ENCODE data around the gene PHF21A. TPM values are rescaled to one million over a fixed set of nuclear protein-coding genes. Genes with fewer than 3 reads are reported as not detected.

Gene PHF21A
- total RNA-seq, 1 donor from 2014 or later = 33.7 TPM

DNA sequence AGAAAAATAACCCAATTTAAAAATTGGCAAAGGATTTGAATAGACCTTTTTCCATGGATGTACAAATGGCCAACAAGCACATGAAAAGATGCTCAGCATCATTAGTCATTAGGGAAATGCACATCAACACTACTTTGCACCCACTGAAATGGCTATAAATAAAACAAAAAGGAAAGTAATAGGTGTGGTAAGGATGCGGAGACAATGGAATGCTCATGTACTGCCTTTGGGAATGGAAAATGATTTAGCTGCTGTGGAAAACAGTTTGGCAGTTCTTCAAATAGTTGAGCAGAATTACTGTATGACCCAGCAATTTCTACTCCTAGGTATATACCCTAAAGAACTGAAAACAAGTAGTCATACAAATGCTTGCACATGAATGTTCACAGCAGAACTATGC lies 161.4 kb downstream of the PHF21A start:
- Mint-ChIP-seq H3K9me3 (no peaks in the 10 kb centered on the region), H3K36me3 (ENCODE audit: low read depth) (peaks cover 40% of the 10 kb centered on the region), H3K27ac (no peak overlapping the region), H3K4me1 (peaks cover 2% of the 10 kb centered on the region), H3K4me3 (no peak overlapping the region), H3K27me3 (no peaks in the 10 kb centered on the region)
- intact Hi-C loops (cut with micrococcal nuclease) = no loop called here
- no peak for DNase-seq

DNA sequence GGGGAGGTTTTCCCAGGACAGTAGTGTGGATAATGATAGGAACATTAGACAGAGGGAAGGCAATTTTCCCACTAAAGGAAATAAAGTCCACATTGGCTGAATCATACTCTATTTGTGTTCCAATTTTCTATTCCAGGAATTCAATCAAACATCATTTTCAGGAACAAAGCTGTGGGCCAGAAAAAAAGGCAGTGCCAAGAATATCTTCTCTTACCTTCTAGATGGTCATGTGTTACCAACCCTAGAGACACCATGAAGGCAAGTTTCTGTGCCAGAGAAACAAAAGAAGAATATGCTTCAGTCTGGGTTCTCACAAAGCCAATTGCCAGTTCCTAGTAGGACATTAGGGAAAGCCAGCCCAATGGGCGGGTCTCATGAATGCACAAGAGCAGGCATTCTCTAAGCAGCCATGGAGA lies 171.3 kb downstream of the PHF21A start:
- Mint-ChIP-seq H3K27me3 (no peaks in the 10 kb centered on the region), H3K9me3 (no peaks in the 10 kb centered on the region), H3K27ac (no peak overlapping the region), H3K4me1 (no peaks in the 10 kb centered on the region), H3K36me3 (ENCODE audit: low read depth) (peaks cover 38% of the 10 kb centered on the region), H3K4me3 (no peak overlapping the region)
- DNase-seq = no peak
- intact Hi-C loops (cut with micrococcal nuclease) = no loop called here

DNA sequence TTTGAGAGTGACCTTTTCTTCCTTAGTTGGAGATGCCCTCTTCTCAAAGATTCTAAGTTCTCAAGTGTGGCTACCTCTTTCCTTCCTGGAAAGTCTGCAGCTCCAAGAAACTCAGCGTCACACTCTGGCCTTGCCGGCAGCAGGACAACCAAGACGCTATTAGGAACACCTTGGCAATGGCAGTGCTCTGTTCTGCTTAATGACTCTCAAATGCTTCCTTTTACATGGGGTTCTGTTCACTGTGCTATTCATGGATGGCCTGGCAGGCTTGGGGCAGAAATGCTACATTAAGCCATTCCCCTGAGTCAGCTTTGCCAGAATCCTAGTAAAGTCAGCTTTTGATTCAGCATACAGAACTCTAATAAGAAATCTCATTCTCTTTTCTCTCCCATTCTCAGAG lies 172.9 kb downstream of the PHF21A start:
- Mint-ChIP-seq H3K36me3 (ENCODE audit: low read depth) (peaks cover 43% of the 10 kb centered on the region), H3K4me1 (no peaks in the 10 kb centered on the region), H3K27ac (no peak overlapping the region), H3K9me3 (no peaks in the 10 kb centered on the region), H3K27me3 (no peaks in the 10 kb centered on the region), H3K4me3 (no peak overlapping the region)
- DNase-seq = no peak
- intact Hi-C loops (cut with micrococcal nuclease) = no loop called here

DNA sequence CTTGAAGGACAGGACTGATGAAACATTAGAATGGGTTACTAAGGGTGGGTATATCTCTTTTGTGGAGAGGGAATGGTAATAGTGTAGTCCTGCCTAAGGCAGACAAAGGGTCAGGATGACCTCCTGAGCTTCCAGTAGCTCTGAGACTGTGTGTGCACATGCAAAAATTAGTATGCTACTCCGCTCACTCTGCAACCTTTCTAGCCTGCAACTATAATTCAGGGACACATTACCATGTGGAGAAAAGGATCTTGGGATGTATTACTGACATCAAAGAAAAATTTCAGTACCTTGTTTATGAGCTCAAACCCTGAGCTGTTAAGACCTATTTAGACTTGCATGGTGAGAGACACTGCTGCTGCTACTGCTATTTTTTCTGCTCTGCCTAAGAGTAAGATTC lies 173.4 kb downstream of the PHF21A start:
- Mint-ChIP-seq H3K27me3 (no peaks in the 10 kb centered on the region), H3K9me3 (no peaks in the 10 kb centered on the region), H3K27ac (no peak overlapping the region), H3K4me3 (no peak overlapping the region), H3K4me1 (no peaks in the 10 kb centered on the region), H3K36me3 (ENCODE audit: low read depth) (peaks cover 41% of the 10 kb centered on the region)
- DNase-seq = no peak
- intact Hi-C loops (cut with micrococcal nuclease) = no loop called here

DNA sequence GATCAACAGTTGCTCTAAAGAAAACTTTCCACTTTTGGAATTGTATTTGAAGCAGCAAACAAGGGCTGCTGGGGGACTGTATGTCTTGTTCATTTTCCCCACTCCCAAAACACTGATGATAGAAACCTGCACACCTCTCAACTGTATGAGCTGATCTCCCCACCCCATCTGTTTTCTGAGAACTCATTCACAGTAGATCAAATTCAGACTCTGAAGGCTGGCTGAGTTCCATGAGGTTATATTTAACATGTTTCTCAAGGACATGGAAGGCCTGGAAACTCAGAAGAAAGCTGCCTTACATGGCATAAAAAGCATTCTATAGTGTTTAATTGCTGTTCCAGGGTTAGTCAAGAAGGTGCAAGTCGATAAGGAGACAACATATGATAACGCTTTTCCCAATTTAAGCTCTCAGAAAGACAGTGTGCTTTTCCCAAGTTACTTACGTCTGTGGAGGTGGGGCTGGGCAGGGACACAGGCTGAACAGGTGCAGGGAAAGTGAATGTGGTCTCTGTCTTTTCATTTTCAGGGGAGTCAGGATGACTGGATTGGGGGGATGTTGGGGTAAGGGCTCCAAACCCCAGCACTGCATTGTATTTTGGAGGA lies 175.8 kb downstream of the PHF21A start:
- intact Hi-C loops (cut with micrococcal nuclease) = no loop called here
- no peak overlapping the region for H3K4me3 Mint-ChIP-seq
- no peaks in the 10 kb centered on the region for H3K9me3 Mint-ChIP-seq
- no peak for DNase-seq
- no peaks in the 10 kb centered on the region for H3K27me3 Mint-ChIP-seq
- no peak overlapping the region for H3K27ac Mint-ChIP-seq
- H3K4me1 Mint-ChIP-seq = no peaks in the 10 kb centered on the region
- peaks cover 36% of the 10 kb centered on the region for H3K36me3 Mint-ChIP-seq (ENCODE audit: low read depth)

DNA sequence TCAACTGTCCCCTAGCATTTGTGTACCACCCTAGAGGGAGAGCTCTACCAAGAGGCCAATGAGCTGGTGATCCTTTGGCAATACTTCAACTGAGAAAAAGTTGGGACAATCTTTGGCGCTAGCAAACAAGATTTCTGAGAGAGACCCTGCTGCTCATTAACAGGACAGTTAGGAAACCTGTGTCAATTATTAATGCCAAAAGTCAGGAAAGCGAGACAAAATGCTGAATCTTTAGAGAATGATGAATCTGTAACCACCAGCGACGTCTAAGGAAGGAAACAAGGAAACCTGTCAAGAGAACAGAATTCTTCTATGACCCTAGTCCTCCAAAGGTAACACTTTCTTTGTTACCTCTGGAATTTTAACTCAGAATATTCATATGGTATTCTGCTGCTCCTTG lies 178.9 kb downstream of the PHF21A start:
- no peak overlapping the region for H3K27ac Mint-ChIP-seq
- DNase-seq = no peak
- no peaks in the 10 kb centered on the region for H3K27me3 Mint-ChIP-seq
- H3K9me3 Mint-ChIP-seq = no peaks in the 10 kb centered on the region
- intact Hi-C loops (cut with micrococcal nuclease) = no loop called here
- H3K36me3 Mint-ChIP-seq (ENCODE audit: low read depth) = peaks cover 16% of the 10 kb centered on the region
- H3K4me3 Mint-ChIP-seq = no peak overlapping the region
- H3K4me1 Mint-ChIP-seq = no peaks in the 10 kb centered on the region

DNA sequence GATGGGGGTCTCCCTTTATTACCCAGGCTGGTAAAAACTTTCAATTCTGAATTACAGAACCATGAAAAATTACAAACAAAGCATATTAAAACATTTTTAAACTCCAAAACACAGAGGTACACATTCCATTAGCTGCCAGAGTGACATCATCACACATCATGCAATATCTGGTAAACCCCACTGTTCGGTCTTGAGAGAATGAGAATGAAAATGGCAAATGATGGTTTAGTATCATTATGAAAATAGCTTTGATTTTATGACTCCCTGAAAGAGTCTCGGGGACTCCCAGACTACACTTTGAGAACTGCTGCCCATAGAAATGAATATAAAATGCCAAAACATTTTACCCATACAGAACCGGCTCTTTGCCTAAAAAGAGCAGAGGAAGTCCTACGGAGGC lies 180.0 kb downstream of the PHF21A start:
- no peak for DNase-seq
- Mint-ChIP-seq H3K9me3 (no peaks in the 10 kb centered on the region), H3K27ac (no peak overlapping the region), H3K36me3 (ENCODE audit: low read depth) (peaks cover 20% of the 10 kb centered on the region), H3K27me3 (no peaks in the 10 kb centered on the region), H3K4me3 (no peak overlapping the region), H3K4me1 (no peaks in the 10 kb centered on the region)
- intact Hi-C loops (cut with micrococcal nuclease) = no loop called here

DNA sequence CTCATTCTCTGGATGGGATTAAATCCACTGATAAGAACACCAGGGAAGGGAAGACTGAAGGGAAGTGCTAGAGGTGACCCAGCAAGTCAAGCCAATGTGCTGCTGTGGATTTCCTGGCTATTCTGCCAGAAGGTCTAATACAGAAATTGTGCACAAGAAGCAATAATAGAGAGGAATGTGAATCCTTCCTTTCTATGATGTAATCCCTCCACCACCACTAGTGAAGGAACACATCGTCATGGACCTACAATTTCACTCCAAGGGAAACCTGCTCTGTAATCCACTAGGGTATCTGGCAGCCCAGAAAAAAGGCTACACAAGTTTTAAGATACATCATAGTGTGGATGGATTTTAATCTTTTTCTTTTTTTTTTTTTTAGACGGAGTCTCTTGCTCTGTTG lies 181.4 kb downstream of the PHF21A start:
- Mint-ChIP-seq H3K4me1 (no peaks in the 10 kb centered on the region), H3K9me3 (no peaks in the 10 kb centered on the region), H3K27ac (no peak overlapping the region), H3K4me3 (no peak overlapping the region), H3K27me3 (no peaks in the 10 kb centered on the region), H3K36me3 (ENCODE audit: low read depth) (peaks cover 12% of the 10 kb centered on the region)
- no peak for DNase-seq
- intact Hi-C loops (cut with micrococcal nuclease) = no loop called here

DNA sequence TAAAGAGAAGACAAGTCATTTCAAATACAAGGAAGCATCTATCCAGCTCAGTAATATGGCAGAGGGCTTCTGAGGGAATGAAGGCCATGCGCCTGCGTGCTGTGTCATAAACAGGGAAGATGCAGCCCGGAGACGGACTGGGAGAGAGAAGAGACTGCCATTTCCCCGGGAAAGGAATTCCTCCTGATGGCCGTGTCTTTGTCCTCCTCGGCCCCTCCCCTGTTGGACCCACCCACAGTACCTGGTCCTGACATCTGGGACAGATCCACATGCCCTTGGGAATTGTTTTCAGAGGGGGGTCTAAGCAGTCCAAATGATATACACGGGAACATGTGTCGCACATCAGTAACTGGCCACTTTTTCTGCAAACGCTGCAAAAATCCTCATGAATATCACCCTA lies 183.3 kb downstream of the PHF21A start:
- no peak for DNase-seq
- Mint-ChIP-seq H3K4me3 (no peak overlapping the region), H3K9me3 (no peaks in the 10 kb centered on the region), H3K27me3 (no peaks in the 10 kb centered on the region), H3K36me3 (ENCODE audit: low read depth) (peaks cover 13% of the 10 kb centered on the region), H3K27ac (no peak overlapping the region), H3K4me1 (no peaks in the 10 kb centered on the region)
- intact Hi-C loops (cut with micrococcal nuclease) = no loop called here

DNA sequence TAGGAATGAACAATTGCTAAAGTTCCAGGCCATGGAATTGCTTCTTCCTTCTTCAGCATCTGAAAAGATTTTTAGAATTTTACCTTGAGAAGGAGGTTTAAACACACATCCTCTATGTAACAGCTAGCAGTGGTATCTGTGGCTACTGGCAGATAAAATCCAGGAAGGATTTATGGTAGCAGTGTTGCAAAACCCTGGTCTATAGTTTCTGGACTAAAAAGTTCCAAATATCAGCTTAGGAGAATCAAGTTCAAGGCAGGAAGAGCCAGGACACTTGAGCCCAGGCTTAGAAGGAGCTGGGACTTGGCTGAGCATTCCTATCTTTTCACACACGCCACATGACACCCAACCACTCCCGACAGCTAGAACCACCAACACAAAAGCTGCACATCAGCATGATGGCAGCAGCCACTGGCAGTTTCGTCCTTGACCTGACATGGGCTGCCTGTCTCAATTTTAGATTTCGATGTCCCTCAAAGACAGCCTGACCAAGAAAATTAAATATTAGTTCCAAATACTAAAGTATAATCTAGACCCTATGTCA lies 184.7 kb downstream of the PHF21A start:
- intact Hi-C loops (cut with micrococcal nuclease) = no loop called here
- H3K9me3 Mint-ChIP-seq = no peaks in the 10 kb centered on the region
- no peaks in the 10 kb centered on the region for H3K27me3 Mint-ChIP-seq
- peaks cover under 1% of the 10 kb centered on the region for H3K4me1 Mint-ChIP-seq
- peaks cover 16% of the 10 kb centered on the region for H3K36me3 Mint-ChIP-seq (ENCODE audit: low read depth)
- no peak overlapping the region for H3K4me3 Mint-ChIP-seq
- no peak for DNase-seq
- no peak overlapping the region for H3K27ac Mint-ChIP-seq

DNA sequence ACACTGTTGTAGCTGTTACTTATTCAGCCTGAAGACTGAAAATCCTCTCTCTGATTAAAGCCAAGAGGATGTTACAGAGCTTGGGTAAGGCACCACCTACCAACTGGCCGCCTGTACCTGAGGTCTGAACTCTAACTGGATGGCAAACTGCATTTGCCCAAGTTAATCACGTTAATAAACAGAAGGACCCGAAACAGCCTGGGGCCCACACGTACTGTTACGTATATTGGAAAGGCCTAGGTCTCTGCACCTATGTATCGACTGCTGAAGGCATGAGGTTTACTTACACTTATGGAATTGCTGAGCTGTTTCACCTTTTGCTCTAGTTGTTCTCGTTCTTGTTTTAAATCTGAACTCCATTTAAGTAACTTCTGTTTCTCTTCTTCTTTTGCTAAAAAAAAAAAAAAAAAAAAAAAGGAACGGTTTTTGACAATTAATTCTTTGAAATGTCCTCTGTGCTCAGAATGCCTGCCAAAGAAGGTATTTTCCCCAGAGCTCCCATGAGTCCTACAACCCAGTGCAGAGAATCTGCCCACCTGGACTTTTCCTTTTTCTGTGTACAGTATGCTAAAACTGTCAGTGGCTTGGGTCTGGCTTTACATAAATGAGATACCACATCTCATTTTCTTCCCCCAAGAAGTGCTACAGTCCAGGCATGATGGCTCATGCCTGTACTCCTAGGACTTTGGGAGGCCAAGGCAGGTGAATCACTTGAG lies 185.7 kb downstream of the PHF21A start:
- no peaks in the 10 kb centered on the region for H3K9me3 Mint-ChIP-seq
- no peak for DNase-seq
- no peak overlapping the region for H3K27ac Mint-ChIP-seq
- H3K4me1 Mint-ChIP-seq = peaks cover 6% of the 10 kb centered on the region
- intact Hi-C loops (cut with micrococcal nuclease) = no loop called here
- H3K27me3 Mint-ChIP-seq = no peaks in the 10 kb centered on the region
- H3K4me3 Mint-ChIP-seq = no peak overlapping the region
- H3K36me3 Mint-ChIP-seq (ENCODE audit: low read depth) = peaks cover 18% of the 10 kb centered on the region

DNA sequence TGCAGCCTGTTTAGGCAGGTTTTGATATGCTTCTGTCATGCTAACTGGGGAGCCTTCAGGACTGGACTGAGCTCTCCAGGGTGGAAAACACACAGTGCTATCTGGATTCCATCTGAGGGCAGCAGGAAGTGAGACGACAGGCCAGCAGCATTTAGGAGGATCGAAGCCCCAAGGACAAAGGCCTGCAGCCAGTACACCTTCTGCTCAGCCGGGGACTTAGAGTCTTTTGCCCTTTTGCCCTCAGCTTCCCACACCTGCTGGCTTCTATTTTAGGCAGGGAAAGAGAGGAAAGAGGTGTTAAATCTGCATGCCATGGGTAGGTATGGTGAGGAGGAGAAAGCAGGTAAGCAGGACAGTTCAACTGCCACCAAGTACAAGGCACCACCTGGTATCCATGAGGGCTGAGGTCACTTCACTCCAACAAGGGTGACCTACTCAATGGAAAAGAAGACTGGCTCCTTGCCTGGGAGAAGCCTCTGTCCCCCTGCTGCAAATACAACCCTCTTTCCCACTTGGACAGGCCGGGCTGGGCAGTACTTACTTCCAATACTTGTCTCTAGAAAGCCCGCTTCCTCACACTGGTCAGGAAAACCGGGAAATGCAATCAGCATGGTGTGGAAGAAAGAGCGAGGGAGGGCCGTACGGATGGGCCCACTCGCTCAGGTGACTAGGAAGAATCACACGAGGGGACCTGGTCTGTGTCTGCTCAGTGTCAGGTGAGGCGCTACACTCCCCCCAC lies 186.5 kb downstream of the PHF21A start:
- no peaks in the 10 kb centered on the region for H3K9me3 Mint-ChIP-seq
- peaks cover 18% of the 10 kb centered on the region for H3K36me3 Mint-ChIP-seq (ENCODE audit: low read depth)
- no peak overlapping the region for H3K27ac Mint-ChIP-seq
- no peak overlapping the region for H3K4me3 Mint-ChIP-seq
- no peaks in the 10 kb centered on the region for H3K27me3 Mint-ChIP-seq
- DNase-seq = no peak
- intact Hi-C loops (cut with micrococcal nuclease) = no loop called here
- peaks cover 14% of the 10 kb centered on the region for H3K4me1 Mint-ChIP-seq

DNA sequence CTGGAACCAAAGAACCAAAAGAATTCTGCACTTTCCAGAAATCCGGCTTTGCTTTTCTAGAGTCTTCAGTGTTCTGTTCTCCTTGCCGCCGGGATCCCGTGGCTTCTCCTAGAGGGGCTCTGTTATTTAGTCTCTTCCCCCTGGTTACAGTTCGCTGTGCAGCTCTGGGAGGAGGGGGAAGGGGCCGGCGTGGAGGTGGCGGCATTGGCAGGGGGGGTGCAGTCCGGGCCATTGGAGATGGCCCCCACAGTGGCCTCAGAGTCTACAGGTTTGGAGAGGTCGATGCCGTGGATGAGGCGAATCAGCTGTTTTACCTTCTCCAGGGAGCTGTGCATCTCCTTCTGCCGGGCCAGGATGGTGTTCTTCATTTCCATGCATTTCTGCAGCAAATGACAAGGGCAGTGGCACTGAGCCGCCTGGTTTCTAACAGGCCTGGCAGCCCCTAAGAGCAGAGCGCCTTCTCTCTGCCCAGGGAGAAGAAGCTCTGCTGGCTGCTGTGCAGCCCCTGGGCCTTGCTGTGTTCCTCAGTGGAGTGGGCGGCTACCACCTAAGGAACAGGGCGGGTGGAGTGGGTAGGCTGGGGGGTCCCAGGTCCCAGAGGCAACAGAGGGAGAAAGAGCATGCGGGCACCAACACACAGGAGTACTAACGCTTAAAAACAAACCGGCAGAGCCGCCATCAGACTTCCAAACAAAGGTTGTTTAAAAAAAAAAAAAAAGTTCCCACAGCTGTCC lies 187.2 kb downstream of the PHF21A start:
- no peaks in the 10 kb centered on the region for H3K9me3 Mint-ChIP-seq
- intact Hi-C loops (cut with micrococcal nuclease) = no loop called here
- no peak overlapping the region for H3K4me3 Mint-ChIP-seq
- no peaks in the 10 kb centered on the region for H3K27me3 Mint-ChIP-seq
- peaks cover 14% of the 10 kb centered on the region for H3K4me1 Mint-ChIP-seq
- H3K27ac Mint-ChIP-seq = no peak overlapping the region
- H3K36me3 Mint-ChIP-seq (ENCODE audit: low read depth) = peaks cover 18% of the 10 kb centered on the region
- no peak for DNase-seq
